Stimulated activated CD4-positive, alpha-beta T cell treated with anti-CD3 and anti-CD28 coated beads, TNF-alpha, amount 100 ng/mL, for 48 hours (primary cell): ENCODE measurements around the gene TAOK3.
A peak's percentile ranks its signal among the peaks of the same experiment; 100 is the strongest.
"Not testable (repeated sequence)": the region's sequence is repeated elsewhere in the genome, so short reads cannot be mapped to it uniquely, and the experiment has no call there.

ENCODE experiments used
- DNase-seq, 3 donors: peaks; one replicate each; pipeline ENCODE4 v3.0.0-alpha.2; 2020; ENCODE audit warnings: low read depth in 3 of 3

Gene TAOK3

GRCh38 chr12:118373616-118374015 lies 909 bp upstream of the TAOK3 start:
- no peak for DNase-seq

GRCh38 chr12:118371321-118372282 lies 1.1 kb downstream of the TAOK3 start:
- DNase-seq, result no peak

- DNase-seq, result no peak
Observed at GRCh38 chr12:118370601-118371000, 2.1 kb downstream of the TAOK3 start.

GRCh38 chr12:118368821-118369220 lies 3.9 kb downstream of the TAOK3 start:
- DNase-seq, result no peak

- no peak for DNase-seq
Observed at GRCh38 chr12:118361889-118362288, 10.8 kb downstream of the TAOK3 start.

GRCh38 chr12:118361092-118361404 lies 11.7 kb downstream of the TAOK3 start:
- no peak for DNase-seq

GRCh38 chr12:118359541-118359915 lies 13.2 kb downstream of the TAOK3 start:
- no peak for DNase-seq

GRCh38 chr12:118358612-118359540 lies 13.8 kb downstream of the TAOK3 start:
- no peak for DNase-seq

- no peak for DNase-seq
Observed at GRCh38 chr12:118358008-118358359, 14.7 kb downstream of the TAOK3 start.

GRCh38 chr12:118357257-118358007 lies 15.3 kb downstream of the TAOK3 start:
- peak in 1 of 3 donors; percentile 24 for DNase-seq

- no peak for DNase-seq
Observed at GRCh38 chr12:118356809-118357256, 15.9 kb downstream of the TAOK3 start.

GRCh38 chr12:118355843-118356242 lies 16.9 kb downstream of the TAOK3 start:
- DNase-seq, result no peak

GRCh38 chr12:118354903-118355302 lies 17.8 kb downstream of the TAOK3 start:
- no peak for DNase-seq

- DNase-seq, result not testable (repeated sequence)
Observed at GRCh38 chr12:118354503-118354902, 18.2 kb downstream of the TAOK3 start.

- DNase-seq, result no peak
Observed at GRCh38 chr12:118353721-118354120, 19.0 kb downstream of the TAOK3 start.

GRCh38 chr12:118350908-118351559 lies 21.7 kb downstream of the TAOK3 start:
- no peak for DNase-seq

- no peak for DNase-seq
Observed at GRCh38 chr12:118347916-118348315, 24.8 kb downstream of the TAOK3 start.

GRCh38 chr12:118346895-118347294 lies 25.8 kb downstream of the TAOK3 start:
- no peak for DNase-seq

GRCh38 chr12:118345355-118345754 lies 27.4 kb downstream of the TAOK3 start:
- no peak for DNase-seq

- DNase-seq, result no peak
Observed at GRCh38 chr12:118344829-118345228, 27.9 kb downstream of the TAOK3 start.

GRCh38 chr12:118342090-118342489 lies 30.6 kb downstream of the TAOK3 start:
- no peak for DNase-seq
